K562 (cell line): ENCODE results near the gene ATP9A. TPM values are rescaled to one million over a fixed set of nuclear protein-coding genes. Genes with fewer than 3 reads are reported as not detected.
A peak's percentile ranks its signal among the peaks of the same experiment; 100 is the strongest.

Experiments
- BACH1 ChIP-seq: fragments of 200-800 bp; sonication (Bioruptor generic); IDR thresholded peaks from 2 replicates; pipeline ENCODE4 v1.6.1; 2016; ENCODE audit warnings: missing genetic modification characterization, missing compliant biosample characterization
- CBFA2T3 ChIP-seq: fragments of 450-650 bp; IDR thresholded peaks from 2 replicates; pipeline ENCODE4 v1.6.1; 2017
- ELF1 ChIP-seq: fragments of 200-800 bp; sonication (Bioruptor generic); IDR thresholded peaks from 2 replicates; pipeline ENCODE4 v1.6.1; 2016; ENCODE audit warnings: missing genetic modification characterization, missing compliant biosample characterization
- ELF2 ChIP-seq: fragments of 250-450 bp; sonication (Bioruptor Pico); IDR thresholded peaks from 2 replicates; pipeline ENCODE4 v1.5.0; 2021; ENCODE audit warnings: mild to moderate bottlenecking
- FUS ChIP-seq: fragments of 200-400 bp; formaldehyde crosslinking; optimal IDR thresholded peaks from 2 replicates; pipeline ENCODE3; 2017; ENCODE audit warnings: low read depth, low read length
- HMG20B ChIP-seq: fragments of 250-450 bp; sonication (Bioruptor Pico); IDR thresholded peaks from 2 replicates; pipeline ENCODE4 v1.5.0; 2021; ENCODE audit warnings: mild to moderate bottlenecking
- HMGN3 ChIP-seq: IDR thresholded peaks from 2 replicates; pipeline ENCODE4 v1.6.1; 2011; ENCODE audit warnings: borderline replicate concordance, low read depth, mild to moderate bottlenecking, mixed read lengths, low read length; ENCODE audit not compliant: insufficient read length; ENCODE audit errors: extremely low read depth
- HNRNPLL ChIP-seq: fragments of 200-400 bp; formaldehyde crosslinking; IDR thresholded peaks from 2 replicates; pipeline ENCODE4 v1.6.1; 2017; ENCODE audit warnings: low read length, low read depth, mild to moderate bottlenecking; ENCODE audit not compliant: poor library complexity, severe bottlenecking
- RBFOX2 ChIP-seq: fragments of 200-400 bp; formaldehyde crosslinking; IDR thresholded peaks from 2 replicates; pipeline ENCODE4 v1.6.1; 2017; ENCODE audit warnings: low read depth, mild to moderate bottlenecking, low read length, moderate library complexity
- RBM39 ChIP-seq: fragments of 200-400 bp; formaldehyde crosslinking; optimal IDR thresholded peaks from 2 replicates; pipeline ENCODE3; 2018; ENCODE audit warnings: low read depth, low read length
- ZNF561 ChIP-seq: fragments of 450-650 bp; formaldehyde crosslinking; conservative IDR thresholded peaks from 2 replicates; pipeline ENCODE4 v1.4.0; 2020; ENCODE audit warnings: mild to moderate bottlenecking, moderate library complexity
- polyA plus RNA-seq, 8 experiments: library from polyadenylated mRNA; depleted of rRNA in 4 of 8; stranded (reverse) in 5 of 8; unstranded in 3 of 8; fragments of >200 nt; fragmentation: Nextera tagmentation in 2 of 8; fragmentation: Illumina TruSeq in 1 of 8; extraction: Ambion mirVana in 2 of 8; extraction: Trizol in 1 of 8; gene quantifications; 2 replicates each; pipeline versions ENCODE4 v1.2.1 to v1.2.3, GENCODE V29; 2011 to 2014; ENCODE audit warnings: inconsistent platforms in 1 of 8, missing spikeins in 1 of 8
- total RNA-seq, 7 experiments: library from RNA; depleted of rRNA in 6 of 7; stranded (reverse); fragments of >200 nt in 6 of 7; fragmentation: Illumina TruSeq in 2 of 7; extraction: Trizol in 2 of 7; gene quantifications; 2 replicates each; pipeline versions ENCODE4 v1.2.1 to v1.2.3, GENCODE V29; 2011 to 2021; ENCODE audit warnings: low replicate concordance in 1 of 7
- TF ChIP-seq, protein P1 (sequence below): fragments of 450-650 bp; IDR thresholded peaks from 2 replicates; pipeline ENCODE4 v1.6.1; 2018; ENCODE audit not compliant: partially characterized antibody
- TF ChIP-seq, protein P2 (sequence below): fragments of 450-650 bp; formaldehyde crosslinking; IDR thresholded peaks from 2 replicates; pipeline ENCODE4 v1.4.0; 2020; ENCODE audit warnings: mild to moderate bottlenecking, moderate library complexity
- TF ChIP-seq, protein P3 (sequence below), 2 experiments: IDR thresholded peaks; 2 replicates each; pipeline ENCODE4 v1.6.1; 2011; ENCODE audit warnings: borderline replicate concordance in 1 of 2, control low read depth in 1 of 2, low read depth in 1 of 2, low read length in 1 of 2, mild to moderate bottlenecking in 1 of 2, mixed read lengths in 1 of 2, moderate library complexity in 1 of 2; ENCODE audit not compliant: insufficient read depth in 1 of 2, insufficient read length in 1 of 2, poor library complexity in 1 of 2, severe bottlenecking in 1 of 2; ENCODE audit errors: extremely low read depth in 1 of 2
- TF ChIP-seq, protein P4 (sequence below): fragments of 250-450 bp; sonication (Bioruptor Pico); IDR thresholded peaks from 2 replicates; pipeline ENCODE4 v1.9.0; 2021; ENCODE audit warnings: mild to moderate bottlenecking
- TF ChIP-seq, protein P5 (sequence below): fragments of 450-650 bp; formaldehyde crosslinking; IDR thresholded peaks from 2 replicates; pipeline ENCODE4 v1.4.0; 2020; ENCODE audit warnings: mild to moderate bottlenecking, moderate library complexity

Gene ATP9A
- total and polyA plus RNA-seq, 9 of the 15 experiments (the other 6 are each of a cell fraction or from before 2014, with no cell fraction given) = 0.18 to 0.62 (median 0.29) TPM

DNA sequence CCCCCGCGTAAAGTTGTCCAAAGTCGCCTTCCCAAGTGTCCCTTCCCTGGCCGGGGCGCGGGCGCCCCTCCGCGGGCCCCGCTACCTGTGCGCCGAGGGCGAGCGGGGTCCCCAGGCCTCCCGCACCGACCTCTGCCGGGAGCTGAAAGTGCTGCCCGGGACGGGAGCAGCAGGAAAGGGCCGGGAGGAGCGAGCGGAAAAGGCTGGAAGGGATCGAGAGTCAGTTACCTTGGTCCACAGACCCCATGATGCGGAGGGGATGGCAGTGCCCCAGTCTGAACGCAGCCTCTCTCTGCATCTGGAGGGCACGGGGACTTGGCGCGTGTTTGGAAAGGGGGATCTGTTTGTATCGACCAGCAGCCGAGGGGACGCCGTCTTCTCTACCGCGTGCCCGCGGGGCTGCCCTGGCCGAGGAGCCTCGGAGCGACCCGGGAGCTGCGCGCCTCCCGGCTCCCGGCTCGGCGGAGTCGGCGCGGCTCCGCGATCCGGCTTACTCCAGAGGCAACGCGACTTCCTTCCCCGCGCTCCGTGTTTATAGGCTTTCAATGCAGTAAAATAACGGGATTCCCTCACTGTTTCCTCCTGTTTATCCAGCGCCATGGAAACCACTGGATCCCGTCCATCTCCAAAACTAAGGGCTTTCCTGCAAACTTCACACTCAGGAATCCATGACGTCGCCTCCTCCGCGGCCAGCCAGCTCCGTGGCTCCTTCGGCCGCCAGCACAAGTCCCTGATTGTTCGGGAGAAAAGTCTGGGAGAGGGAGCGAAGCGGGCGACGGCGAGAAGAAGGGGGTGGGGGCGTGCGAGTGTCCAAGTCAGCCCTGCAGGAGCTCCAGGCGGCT lies 205.6 kb downstream of the ATP9A start (continued):
- TF ChIP-seq, protein P1, sequence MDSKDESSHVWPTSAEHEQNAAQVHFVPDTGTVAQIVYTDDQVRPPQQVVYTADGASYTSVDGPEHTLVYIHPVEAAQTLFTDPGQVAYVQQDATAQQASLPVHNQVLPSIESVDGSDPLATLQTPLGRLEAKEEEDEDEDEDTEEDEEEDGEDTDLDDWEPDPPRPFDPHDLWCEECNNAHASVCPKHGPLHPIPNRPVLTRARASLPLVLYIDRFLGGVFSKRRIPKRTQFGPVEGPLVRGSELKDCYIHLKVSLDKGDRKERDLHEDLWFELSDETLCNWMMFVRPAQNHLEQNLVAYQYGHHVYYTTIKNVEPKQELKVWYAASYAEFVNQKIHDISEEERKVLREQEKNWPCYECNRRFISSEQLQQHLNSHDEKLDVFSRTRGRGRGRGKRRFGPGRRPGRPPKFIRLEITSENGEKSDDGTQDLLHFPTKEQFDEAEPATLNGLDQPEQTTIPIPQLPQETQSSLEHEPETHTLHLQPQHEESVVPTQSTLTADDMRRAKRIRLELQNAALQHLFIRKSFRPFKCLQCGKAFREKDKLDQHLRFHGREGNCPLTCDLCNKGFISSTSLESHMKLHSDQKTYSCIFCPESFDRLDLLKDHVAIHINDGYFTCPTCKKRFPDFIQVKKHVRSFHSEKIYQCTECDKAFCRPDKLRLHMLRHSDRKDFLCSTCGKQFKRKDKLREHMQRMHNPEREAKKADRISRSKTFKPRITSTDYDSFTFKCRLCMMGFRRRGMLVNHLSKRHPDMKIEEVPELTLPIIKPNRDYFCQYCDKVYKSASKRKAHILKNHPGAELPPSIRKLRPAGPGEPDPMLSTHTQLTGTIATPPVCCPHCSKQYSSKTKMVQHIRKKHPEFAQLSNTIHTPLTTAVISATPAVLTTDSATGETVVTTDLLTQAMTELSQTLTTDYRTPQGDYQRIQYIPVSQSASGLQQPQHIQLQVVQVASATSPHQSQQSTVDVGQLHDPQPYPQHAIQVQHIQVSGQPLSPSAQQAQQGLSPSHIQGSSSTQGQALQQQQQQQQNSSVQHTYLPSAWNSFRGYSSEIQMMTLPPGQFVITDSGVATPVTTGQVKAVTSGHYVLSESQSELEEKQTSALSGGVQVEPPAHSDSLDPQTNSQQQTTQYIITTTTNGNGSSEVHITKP = no peak
- no peak for TF ChIP-seq RBM39
- TF ChIP-seq HNRNPLL = no peak
- TF ChIP-seq, protein P2, sequence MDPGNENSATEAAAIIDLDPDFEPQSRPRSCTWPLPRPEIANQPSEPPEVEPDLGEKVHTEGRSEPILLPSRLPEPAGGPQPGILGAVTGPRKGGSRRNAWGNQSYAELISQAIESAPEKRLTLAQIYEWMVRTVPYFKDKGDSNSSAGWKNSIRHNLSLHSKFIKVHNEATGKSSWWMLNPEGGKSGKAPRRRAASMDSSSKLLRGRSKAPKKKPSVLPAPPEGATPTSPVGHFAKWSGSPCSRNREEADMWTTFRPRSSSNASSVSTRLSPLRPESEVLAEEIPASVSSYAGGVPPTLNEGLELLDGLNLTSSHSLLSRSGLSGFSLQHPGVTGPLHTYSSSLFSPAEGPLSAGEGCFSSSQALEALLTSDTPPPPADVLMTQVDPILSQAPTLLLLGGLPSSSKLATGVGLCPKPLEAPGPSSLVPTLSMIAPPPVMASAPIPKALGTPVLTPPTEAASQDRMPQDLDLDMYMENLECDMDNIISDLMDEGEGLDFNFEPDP (CRISPR knock-in tag) = no peak
- no peak for TF ChIP-seq HMG20B (CRISPR knock-in tag)
- TF ChIP-seq, protein P3, sequence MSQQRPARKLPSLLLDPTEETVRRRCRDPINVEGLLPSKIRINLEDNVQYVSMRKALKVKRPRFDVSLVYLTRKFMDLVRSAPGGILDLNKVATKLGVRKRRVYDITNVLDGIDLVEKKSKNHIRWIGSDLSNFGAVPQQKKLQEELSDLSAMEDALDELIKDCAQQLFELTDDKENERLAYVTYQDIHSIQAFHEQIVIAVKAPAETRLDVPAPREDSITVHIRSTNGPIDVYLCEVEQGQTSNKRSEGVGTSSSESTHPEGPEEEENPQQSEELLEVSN (IDR thresholded peaks at IDR 0.05; ENCODE audit: borderline replicate concordance in 1 of 2, extremely low read depth in 1 of 2, insufficient read depth in 1 of 2, insufficient read length in 1 of 2, low read depth in 1 of 2, low read length in 1 of 2, poor library complexity in 1 of 2, severe bottlenecking in 1 of 2) = peak in 1 of 2 experiments; percentile 69
- no peak for TF ChIP-seq BACH1 (tag)
- no peak for TF ChIP-seq ELF2 (CRISPR knock-in tag)
- no peak for TF ChIP-seq ZNF561
- no peak for TF ChIP-seq CBFA2T3
- no peak for TF ChIP-seq HMGN3
- TF ChIP-seq FUS = no peak
- TF ChIP-seq, protein P4, sequence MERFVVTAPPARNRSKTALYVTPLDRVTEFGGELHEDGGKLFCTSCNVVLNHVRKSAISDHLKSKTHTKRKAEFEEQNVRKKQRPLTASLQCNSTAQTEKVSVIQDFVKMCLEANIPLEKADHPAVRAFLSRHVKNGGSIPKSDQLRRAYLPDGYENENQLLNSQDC = no peak
- TF ChIP-seq RBFOX2 = peak; percentile 36; the same call in 1 of the 2 replicates
- no peak for TF ChIP-seq ELF1 (tag)
- TF ChIP-seq, protein P5, sequence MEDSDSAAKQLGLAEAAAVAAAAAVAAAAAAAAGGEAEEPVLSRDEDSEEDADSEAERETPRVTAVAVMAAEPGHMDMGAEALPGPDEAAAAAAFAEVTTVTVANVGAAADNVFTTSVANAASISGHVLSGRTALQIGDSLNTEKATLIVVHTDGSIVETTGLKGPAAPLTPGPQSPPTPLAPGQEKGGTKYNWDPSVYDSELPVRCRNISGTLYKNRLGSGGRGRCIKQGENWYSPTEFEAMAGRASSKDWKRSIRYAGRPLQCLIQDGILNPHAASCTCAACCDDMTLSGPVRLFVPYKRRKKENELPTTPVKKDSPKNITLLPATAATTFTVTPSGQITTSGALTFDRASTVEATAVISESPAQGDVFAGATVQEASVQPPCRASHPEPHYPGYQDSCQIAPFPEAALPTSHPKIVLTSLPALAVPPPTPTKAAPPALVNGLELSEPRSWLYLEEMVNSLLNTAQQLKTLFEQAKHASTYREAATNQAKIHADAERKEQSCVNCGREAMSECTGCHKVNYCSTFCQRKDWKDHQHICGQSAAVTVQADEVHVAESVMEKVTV (CRISPR knock-in tag) = no peak
